Esophagus squamous epithelium (tissue), 4 donors: ENCODE results near the gene POC1A.

Experiments
- POLR2A ChIP-seq, 4 donors: fragments of 450-650 bp; IDR thresholded peaks; one replicate each; pipeline ENCODE4 v1.6.1; 2017; ENCODE audit warnings: antibody characterized with exemption in 4 of 4, mild to moderate bottlenecking in 4 of 4, moderate library complexity in 3 of 4
- TF ChIP-seq, protein P1 (sequence below), 6 experiments: fragments of 450-650 bp in 4 of 6; fragments of 200-600 bp in 2 of 6; sonication (generic) in 2 of 6; IDR thresholded peaks; one replicate each; pipeline ENCODE4 v1.5.1; 2016 to 2019; ENCODE audit warnings: antibody characterized with exemption in 6 of 6, mild to moderate bottlenecking in 4 of 6, moderate library complexity in 4 of 6

DNA sequence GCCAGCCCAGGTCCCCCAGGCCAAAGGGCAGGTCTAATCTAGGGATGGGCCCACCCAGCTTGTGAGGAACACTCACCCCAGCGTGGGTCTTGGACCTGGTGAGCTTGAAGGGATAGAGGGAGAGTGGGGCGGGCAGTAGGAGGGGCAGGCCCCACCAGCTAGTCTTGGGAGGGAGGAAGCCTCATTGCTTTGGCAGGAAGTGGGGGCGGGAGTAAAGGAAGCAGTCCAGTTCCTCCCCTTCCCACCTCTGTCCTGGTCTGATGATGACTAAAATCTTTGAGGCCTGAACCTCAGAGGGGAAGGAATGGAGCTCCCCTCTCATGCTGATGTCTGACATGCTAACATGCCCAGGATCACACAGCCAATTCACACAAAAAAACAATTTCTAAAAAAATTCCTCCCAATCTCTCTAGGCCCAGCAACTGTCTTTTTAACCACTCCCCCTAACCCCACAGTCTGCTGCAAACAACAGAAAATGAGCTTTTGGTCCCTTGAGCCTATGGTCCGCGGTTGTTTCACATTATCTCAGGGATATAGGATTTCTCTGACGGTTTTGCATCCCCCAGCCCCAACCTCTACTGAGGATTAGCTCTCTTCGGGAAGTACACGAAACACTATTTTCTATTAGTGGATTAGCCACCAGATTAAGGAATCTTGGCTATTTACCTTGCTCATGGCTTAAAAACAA lies 67.1 kb downstream of the POC1A start:
- TF ChIP-seq, protein P1, sequence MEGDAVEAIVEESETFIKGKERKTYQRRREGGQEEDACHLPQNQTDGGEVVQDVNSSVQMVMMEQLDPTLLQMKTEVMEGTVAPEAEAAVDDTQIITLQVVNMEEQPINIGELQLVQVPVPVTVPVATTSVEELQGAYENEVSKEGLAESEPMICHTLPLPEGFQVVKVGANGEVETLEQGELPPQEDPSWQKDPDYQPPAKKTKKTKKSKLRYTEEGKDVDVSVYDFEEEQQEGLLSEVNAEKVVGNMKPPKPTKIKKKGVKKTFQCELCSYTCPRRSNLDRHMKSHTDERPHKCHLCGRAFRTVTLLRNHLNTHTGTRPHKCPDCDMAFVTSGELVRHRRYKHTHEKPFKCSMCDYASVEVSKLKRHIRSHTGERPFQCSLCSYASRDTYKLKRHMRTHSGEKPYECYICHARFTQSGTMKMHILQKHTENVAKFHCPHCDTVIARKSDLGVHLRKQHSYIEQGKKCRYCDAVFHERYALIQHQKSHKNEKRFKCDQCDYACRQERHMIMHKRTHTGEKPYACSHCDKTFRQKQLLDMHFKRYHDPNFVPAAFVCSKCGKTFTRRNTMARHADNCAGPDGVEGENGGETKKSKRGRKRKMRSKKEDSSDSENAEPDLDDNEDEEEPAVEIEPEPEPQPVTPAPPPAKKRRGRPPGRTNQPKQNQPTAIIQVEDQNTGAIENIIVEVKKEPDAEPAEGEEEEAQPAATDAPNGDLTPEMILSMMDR (IDR thresholded peaks at IDR 0.05) = no peak
- TF ChIP-seq POLR2A (IDR thresholded peaks at IDR 0.05) = no peak
